ENCODE results near the gene PLAC1. TPM values are rescaled to one million over a fixed set of nuclear protein-coding genes. Genes with fewer than 3 reads are reported as not detected.
A peak's percentile ranks its signal among the peaks of the same experiment; 100 is the strongest.

The PLAC1 gene
- total and polyA plus RNA-seq, 2 of the 4 experiments (the other 2 are of a cell fraction): 0.36 to 0.74 TPM

DNA sequence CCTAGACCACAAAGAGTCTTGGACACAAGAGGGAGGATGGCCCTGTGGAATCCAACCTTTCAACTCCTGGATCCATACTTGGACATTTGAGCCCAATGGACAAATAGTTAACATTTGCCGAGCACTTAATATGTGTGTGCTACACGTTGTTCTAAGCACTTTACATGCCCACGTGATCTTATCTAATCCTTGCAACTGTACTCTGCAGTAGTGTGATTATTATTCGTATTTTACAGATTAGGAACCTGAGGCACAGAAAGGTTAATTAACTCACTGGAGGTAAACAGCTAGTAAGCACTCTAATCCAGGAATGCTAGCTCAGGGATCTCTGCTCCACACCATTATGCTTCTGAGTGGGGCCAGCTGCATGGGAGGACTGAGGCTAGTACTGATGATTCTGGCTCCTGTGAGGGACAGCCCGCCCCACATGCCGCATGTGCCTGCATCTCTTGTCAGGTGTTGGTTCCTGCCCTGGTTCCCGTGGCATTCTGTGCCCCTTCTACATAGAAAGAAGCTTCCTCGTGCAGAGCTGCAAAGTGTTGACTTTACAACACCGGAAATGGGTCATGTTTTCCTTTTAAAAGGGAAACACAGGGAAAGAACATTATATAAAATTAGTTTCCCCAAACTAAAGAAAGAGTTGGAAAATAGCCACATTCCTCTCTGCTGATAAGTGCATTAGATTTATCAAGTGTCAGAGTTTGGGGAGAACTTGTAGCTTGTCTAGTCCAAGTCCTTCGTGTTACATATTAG is 34.8 kb downstream of the PLAC1 start:
- H4K8ac ChIP-seq (ENCODE audit: low read depth in 2 of 2, low read length in 2 of 2): peak overlapping the region; percentile 64 to 71; a peak in 3 of 4 replicates
- no peaks in the 10 kb centered on the region for H3K9me3 ChIP-seq (ENCODE audit: control insufficient read depth, insufficient read depth, low read length)
- 0 out of 2 replicates have a peak, but pooled peaks cover 6% of the 10 kb centered on the region for H3K9me1 ChIP-seq (ENCODE audit: insufficient read depth, low read length)
- ChIA-PET CTCF (interaction anchor here (1.1 kb wide), 1 partner anchor 82 kb away, joined by 3 read pairs; no protein-coding TSS in a partner anchor), POLR2A (ENCODE audit: unreplicated experiment) (interaction anchor here (0.7 kb wide), 1 partner anchor 76 kb away, joined by 3 read pairs; no protein-coding TSS in a partner anchor)
- no peaks in the 10 kb centered on the region for H3K79me1 ChIP-seq (ENCODE audit: low read depth in 1 of 2, low read length in 2 of 2)
- DNase-seq (peak; percentile 44), ATAC-seq (ENCODE audit: low read depth) (no peak)
- peak overlapping the region; percentile 59 for H2AK5ac ChIP-seq (ENCODE audit: low read depth, low read length)
- H3K18ac ChIP-seq (ENCODE audit: low read depth, low read length): peak overlapping the region; percentile 55
- H2BK120ac ChIP-seq (ENCODE audit: low read depth, low read length): peak overlapping the region; percentile 89
- no peak overlapping the region for H3K9ac ChIP-seq (ENCODE audit: low read depth, low read length)
- no TSS peak for BruUV-seq (replicated peaks)
- H3K4ac ChIP-seq (ENCODE audit: low read depth, low read length): peak overlapping the region; percentile 80
- H4K5ac ChIP-seq (ENCODE audit: low read depth, low read length): peak overlapping the region; percentile 21
- no peak overlapping the region for H3K4me2 ChIP-seq (ENCODE audit: low read depth, low read length)
- no peaks in the 10 kb centered on the region for H3K27me3 ChIP-seq (ENCODE audit: control insufficient read depth, insufficient read depth, low read length)
- H3K14ac ChIP-seq (replicated peaks; ENCODE audit: low read depth, low read length): peak overlapping the region; percentile 75
- peak overlapping the region; percentile 81 for H2BK5ac ChIP-seq (ENCODE audit: low read depth, low read length, poor library complexity, severe bottlenecking)
- peak overlapping the region; percentile 51; the same call in 2 of the 3 replicates for H2BK15ac ChIP-seq (ENCODE audit: low read depth, low read length)
- peak overlapping the region; percentile 75 for H2BK20ac ChIP-seq (ENCODE audit: low read depth, low read length)
- peak overlapping the region; percentile 53 for H3K27ac ChIP-seq (ENCODE audit: insufficient read depth, low read length)
- H2AFZ ChIP-seq (replicated peaks; ENCODE audit: low read length, poor library complexity): peak overlapping the region; percentile 11
- peak overlapping the region; percentile 79 for H4K91ac ChIP-seq (ENCODE audit: insufficient read depth, low read depth, low read length)
- peak overlapping the region; percentile 23; the same call in 1 of the 2 replicates for H3K56ac ChIP-seq (ENCODE audit: extremely low read depth, insufficient read depth, low read length)
- H3K36me3 ChIP-seq (ENCODE audit: control insufficient read depth, insufficient read depth, low read length): no peaks in the 10 kb centered on the region
- no peak overlapping the region for H3K4me3 ChIP-seq (ENCODE audit: insufficient read depth, low read depth, low read length)
- peaks cover 16% of the 10 kb centered on the region for H3K4me1 ChIP-seq (ENCODE audit: control insufficient read depth, insufficient read depth, low read length)
- no peak overlapping the region for H2AK9ac ChIP-seq (replicated peaks; ENCODE audit: low read depth, low read length, poor library complexity)
- WGBS, 2 experiments (ENCODE audit: extremely low coverage in 2 of 2, insufficient read length in 1 of 2): no CpG with 5 or more reads among the region's 10 CpGs
- intact Hi-C loops (cut with micrococcal nuclease): loop anchor here (2.0 kb wide), 1 partner anchor 19 kb away; no protein-coding TSS in a partner anchor
- dilution Hi-C loops (cut with HindIII; ENCODE audit: low sequenced_read_pairs, unreplicated experiment): no loop called here
- H3K23ac ChIP-seq (ENCODE audit: low read depth, low read length): peak overlapping the region; percentile 10; the same call in 1 of the 2 replicates
- no peaks in the 10 kb centered on the region for H4K20me1 ChIP-seq (ENCODE audit: insufficient read depth, low read length)
- in situ Hi-C loops (cut with MboI; ENCODE audit: low sequenced_read_pairs): no loop called here
- TF ChIP-seq, protein P1, sequence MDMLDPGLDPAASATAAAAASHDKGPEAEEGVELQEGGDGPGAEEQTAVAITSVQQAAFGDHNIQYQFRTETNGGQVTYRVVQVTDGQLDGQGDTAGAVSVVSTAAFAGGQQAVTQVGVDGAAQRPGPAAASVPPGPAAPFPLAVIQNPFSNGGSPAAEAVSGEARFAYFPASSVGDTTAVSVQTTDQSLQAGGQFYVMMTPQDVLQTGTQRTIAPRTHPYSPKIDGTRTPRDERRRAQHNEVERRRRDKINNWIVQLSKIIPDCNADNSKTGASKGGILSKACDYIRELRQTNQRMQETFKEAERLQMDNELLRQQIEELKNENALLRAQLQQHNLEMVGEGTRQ (IDR thresholded peaks at IDR 0.05; ENCODE audit: low read depth, low read length): no peak
- TF ChIP-seq SMC3 (IDR thresholded peaks at IDR 0.05; ENCODE audit: low read depth, low read length) (no peak), RAD21 (IDR thresholded peaks at IDR 0.05; ENCODE audit: low read length) (no peak), MAFK (IDR thresholded peaks at IDR 0.05; ENCODE audit: low read depth, low read length) (no peak), CEBPB (IDR thresholded peaks at IDR 0.05; ENCODE audit: low read depth, low read length) (no peak), NFE2L2 (IDR thresholded peaks at IDR 0.05; ENCODE audit: low read depth, low read length) (no peak), MAZ (IDR thresholded peaks at IDR 0.05; ENCODE audit: borderline replicate concordance, low read depth, low read length) (no peak), BHLHE40 (IDR thresholded peaks at IDR 0.05; ENCODE audit: low read depth, low read length) (no peak), CHD1 (IDR thresholded peaks at IDR 0.05; ENCODE audit: low read depth, low read length) (no peak), RFX5 (IDR thresholded peaks at IDR 0.05; ENCODE audit: low read depth, low read length) (no peak), MXI1 (IDR thresholded peaks at IDR 0.05; ENCODE audit: borderline replicate concordance, low read depth, low read length) (no peak), POLR2A (IDR thresholded peaks at IDR 0.05; ENCODE audit: low read depth, low read length) (no peak), RCOR1 (IDR thresholded peaks at IDR 0.05; ENCODE audit: insufficient replicate concordance, low read length) (no peak)
- TF ChIP-seq, protein P2, sequence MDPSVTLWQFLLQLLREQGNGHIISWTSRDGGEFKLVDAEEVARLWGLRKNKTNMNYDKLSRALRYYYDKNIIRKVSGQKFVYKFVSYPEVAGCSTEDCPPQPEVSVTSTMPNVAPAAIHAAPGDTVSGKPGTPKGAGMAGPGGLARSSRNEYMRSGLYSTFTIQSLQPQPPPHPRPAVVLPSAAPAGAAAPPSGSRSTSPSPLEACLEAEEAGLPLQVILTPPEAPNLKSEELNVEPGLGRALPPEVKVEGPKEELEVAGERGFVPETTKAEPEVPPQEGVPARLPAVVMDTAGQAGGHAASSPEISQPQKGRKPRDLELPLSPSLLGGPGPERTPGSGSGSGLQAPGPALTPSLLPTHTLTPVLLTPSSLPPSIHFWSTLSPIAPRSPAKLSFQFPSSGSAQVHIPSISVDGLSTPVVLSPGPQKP (IDR thresholded peaks at IDR 0.05; ENCODE audit: borderline replicate concordance, low read depth, low read length): no peak

Data from IMR-90 (cell line).